PC-3 (cell line): ENCODE measurements around the gene GOLM1. TPM values are rescaled to one million over a fixed set of nuclear protein-coding genes. Genes with fewer than 3 reads are reported as not detected.

Experiments
- ATAC-seq: fragments of 200-7000 bp; cut with Tn5 transposase; 2 replicates; pipeline ENCODE4 v1.9.1; 2020; ENCODE audit warnings: mild to moderate bottlenecking, moderate library complexity
- BruUV-seq: library from RNA; stranded (reverse); fragments of 400-500 nt; replicated peaks from 2 replicates; lab custom pipeline; 2021; lab: Mats Ljungman, UMichigan
- CTCF ChIA-PET: fragments of 300-600 bp; sonication (Branson Sonifier 250); formaldehyde crosslinking; loops from one replicate; lab custom pipeline; 2022; ENCODE audit warnings: antibody characterized with exemption; lab: Charles Lee
- POLR2A ChIA-PET: fragments of 300-600 bp; sonication (Branson Sonifier 250); formaldehyde crosslinking; loops from one replicate; lab custom pipeline; 2022; ENCODE audit warnings: antibody characterized with exemption; ENCODE audit not compliant: unreplicated experiment; lab: Charles Lee
- DNase-seq: peaks from one replicate; pipeline ENCODE4 v3.0.0-alpha.2; 2015
- H2AFZ ChIP-seq: fragments of 300-600 bp; sonication (generic); 2 replicates; pipeline ENCODE4 v1.6.0; 2016; ENCODE audit warnings: antibody characterized with exemption, low read length
- H3F3A ChIP-seq: fragments of 300-600 bp; sonication (generic); one replicate; pipeline ENCODE4 v1.6.0; 2017; ENCODE audit warnings: antibody characterized with exemption, low read length, control low read depth, mild to moderate bottlenecking; ENCODE audit not compliant: unreplicated experiment
- H3K27ac ChIP-seq: fragments of 300-600 bp; sonication (generic); 2 replicates; pipeline ENCODE4 v1.5.1; 2016; ENCODE audit warnings: mild to moderate bottlenecking, low read length
- H3K27me3 ChIP-seq: fragments of 300-600 bp; sonication (generic); 2 replicates; pipeline ENCODE4 v1.6.1; 2016; ENCODE audit warnings: low read length, mixed read lengths
- H3K36me3 ChIP-seq: fragments of 300-600 bp; sonication (generic); 2 replicates; pipeline ENCODE4 v1.6.1; 2016; ENCODE audit warnings: low read depth, mixed run types, low read length, mixed read lengths
- H3K4me1 ChIP-seq: fragments of 300-600 bp; sonication (generic); 2 replicates; pipeline ENCODE4 v1.5.1; 2016; ENCODE audit warnings: low read length; ENCODE audit not compliant: insufficient read depth
- H3K4me2 ChIP-seq: fragments of 300-600 bp; sonication (generic); 2 replicates; pipeline ENCODE4 v1.6.0; 2016; ENCODE audit warnings: low read length
- H3K4me3 ChIP-seq: fragments of 300-600 bp; sonication (generic); 2 replicates; pipeline ENCODE4 v1.5.1; 2016; ENCODE audit warnings: mild to moderate bottlenecking, low read length, mixed read lengths
- H3K79me2 ChIP-seq: fragments of 300-600 bp; sonication (generic); 2 replicates; pipeline ENCODE4 v1.6.1; 2017; ENCODE audit warnings: low read length, mixed read lengths
- H3K9ac ChIP-seq: fragments of 300-600 bp; sonication (generic); 2 replicates; pipeline ENCODE4 v1.6.0; 2016; ENCODE audit warnings: mild to moderate bottlenecking, low read length
- H3K9me2 ChIP-seq: fragments of 300-600 bp; sonication (generic); replicated peaks from 2 replicates; pipeline ENCODE4 v1.6.1; 2016; ENCODE audit warnings: mixed run types, low read length, mixed read lengths
- H3K9me3 ChIP-seq: fragments of 300-600 bp; sonication (generic); 2 replicates; pipeline ENCODE4 v1.6.1; 2016; ENCODE audit warnings: low read length, mixed read lengths
- H4K20me1 ChIP-seq: fragments of 300-600 bp; sonication (generic); 2 replicates; pipeline ENCODE4 v1.6.1; 2016; ENCODE audit warnings: low read length, mixed read lengths
- CTCF ChIP-seq: fragments of 300-600 bp; sonication (generic); conservative IDR thresholded peaks from 2 replicates; pipeline ENCODE4 v1.5.1; 2017; ENCODE audit warnings: antibody characterized with exemption, low read depth, mild to moderate bottlenecking, low read length
- EZH2 ChIP-seq: fragments of 300-600 bp; sonication (generic); IDR thresholded peaks from one replicate; pipeline ENCODE4 v1.6.1; 2017; ENCODE audit warnings: antibody characterized with exemption, mild to moderate bottlenecking, low read length; ENCODE audit not compliant: unreplicated experiment
- EZH2phosphoT487 ChIP-seq: fragments of 300-600 bp; sonication (generic); IDR thresholded peaks from 2 replicates; pipeline ENCODE4 v1.6.1; 2018; ENCODE audit warnings: mild to moderate bottlenecking, antibody characterized with exemption, low read length, borderline replicate concordance
- intact Hi-C: fragments of 100-400 bp; cut with micrococcal nuclease; formaldehyde crosslinking; loops from 2 replicates; pipeline ENCODE4 v1.9.0; 2023
- total RNA-seq: library from RNA; depleted of rRNA; stranded (reverse); fragments of >200 nt; gene quantifications from 2 replicates; pipeline ENCODE4 v1.2.3, GENCODE V29; 2014

Gene GOLM1
- total RNA-seq, 1 experiment from 2014 or later: 55.8 TPM

- H4K20me1 ChIP-seq: no peaks in the 10 kb centered on the region
- no peak overlapping the region for H3K4me3 ChIP-seq
- no peak overlapping the region for H2AFZ ChIP-seq
- POLR2A ChIA-PET: no interaction called here
- DNase-seq: no peak
- no peak overlapping the region for H3K27ac ChIP-seq
- no peaks in the 10 kb centered on the region for H3K79me2 ChIP-seq
- H3K36me3 ChIP-seq: no peaks in the 10 kb centered on the region
- ATAC-seq: no peak
- no peaks in the 10 kb centered on the region for H3F3A ChIP-seq
- H3K4me1 ChIP-seq: no peaks in the 10 kb centered on the region
- H3K9me3 ChIP-seq: no peaks in the 10 kb centered on the region
- intact Hi-C loops: no loop called here
- TF ChIP-seq CTCF (no peak), EZH2 (no peak), EZH2phosphoT487 (no peak)
- no peak overlapping the region for H3K9ac ChIP-seq
- H3K4me2 ChIP-seq: no peak overlapping the region
- no peaks in the 10 kb centered on the region for H3K9me2 ChIP-seq
- CTCF ChIA-PET: no interaction called here
- no peaks in the 10 kb centered on the region for H3K27me3 ChIP-seq
- BruUV-seq: no TSS peak
Measured at GRCh38 chr9:86062845-86063693, 36.3 kb downstream of the GOLM1 start.

- CTCF ChIA-PET: no interaction called here
- no TSS peak for BruUV-seq
Measured at GRCh38 chr9:86061972-86062739, 37.2 kb downstream of the GOLM1 start.

More at GRCh38 chr9:86061972-86062739, 37.2 kb downstream of the GOLM1 start:
- POLR2A ChIA-PET: no interaction called here
- Histone ChIP-seq H2AFZ (no peak overlapping the region), H3F3A (no peaks in the 10 kb centered on the region), H3K4me3 (no peak overlapping the region), H3K27me3 (no peaks in the 10 kb centered on the region), H3K9me3 (no peaks in the 10 kb centered on the region), H3K4me2 (no peak overlapping the region), H3K4me1 (no peaks in the 10 kb centered on the region), H4K20me1 (no peaks in the 10 kb centered on the region), H3K79me2 (no peaks in the 10 kb centered on the region), H3K27ac (no peak overlapping the region), H3K9ac (no peak overlapping the region), H3K36me3 (no peaks in the 10 kb centered on the region), H3K9me2 (no peaks in the 10 kb centered on the region)
- intact Hi-C loops: no loop called here
- no peak for TF ChIP-seq EZH2phosphoT487
- no peak for TF ChIP-seq EZH2
- TF ChIP-seq CTCF: no peak
- DNase-seq (no peak), ATAC-seq (no peak)
